ENCODE data around the gene FILIP1L.
A peak's percentile ranks its signal among the peaks of the same experiment; 100 is the strongest.
"Not testable (repeated sequence)": the region's sequence is repeated elsewhere in the genome, so short reads cannot be mapped to it uniquely, and the experiment has no call there.

The FILIP1L gene

GRCh38 chr3:100096866-100097265, 17.4 kb downstream of the FILIP1L start:
- no peak for DNase-seq

GRCh38 chr3:100096286-100096685, 18.0 kb downstream of the FILIP1L start:
- DNase-seq: not testable (repeated sequence)

- DNase-seq: no peak
Measured at GRCh38 chr3:100093831-100094230, 20.5 kb downstream of the FILIP1L start.

GRCh38 chr3:100090669-100091005, 23.7 kb downstream of the FILIP1L start:
- no peak for DNase-seq

- DNase-seq: no peak
Measured at GRCh38 chr3:100089812-100090668, 24.3 kb downstream of the FILIP1L start.

GRCh38 chr3:100088735-100089368, 25.4 kb downstream of the FILIP1L start:
- DNase-seq: no peak

- no peak for DNase-seq
Measured at GRCh38 chr3:100087198-100087597, 27.1 kb downstream of the FILIP1L start.

- DNase-seq: no peak
Measured at GRCh38 chr3:100086401-100086800, 27.9 kb downstream of the FILIP1L start.

- DNase-seq: no peak
Measured at GRCh38 chr3:100084100-100084806, 30.0 kb downstream of the FILIP1L start.

GRCh38 chr3:100083209-100083608, 31.1 kb downstream of the FILIP1L start:
- DNase-seq: no peak

- DNase-seq: no peak
Measured at GRCh38 chr3:100082714-100083113, 31.6 kb downstream of the FILIP1L start.

- DNase-seq: no peak
Measured at GRCh38 chr3:100081986-100082692, 32.2 kb downstream of the FILIP1L start.

- no peak for DNase-seq
Measured at GRCh38 chr3:100081311-100081710, 33.0 kb downstream of the FILIP1L start.

- DNase-seq: no peak
Measured at GRCh38 chr3:100080573-100080972, 33.7 kb downstream of the FILIP1L start.

- no peak for DNase-seq
Measured at GRCh38 chr3:100079328-100079727, 35.0 kb downstream of the FILIP1L start.

- DNase-seq: no peak
Measured at GRCh38 chr3:100076731-100077529, 37.4 kb downstream of the FILIP1L start.

- DNase-seq: no peak
Measured at GRCh38 chr3:100075851-100076730, 38.2 kb downstream of the FILIP1L start.

GRCh38 chr3:100075196-100075595, 39.1 kb downstream of the FILIP1L start:
- no peak for DNase-seq

GRCh38 chr3:100073714-100074307, 40.5 kb downstream of the FILIP1L start:
- DNase-seq: peak; percentile 10

GRCh38 chr3:100073049-100073713, 41.1 kb downstream of the FILIP1L start:
- DNase-seq: no peak

All from CD4-positive, alpha-beta T cell treated with Interleukin-12 subunit alpha and Interleukin-12 subunit beta, for 1 hour (primary cell).